ENCODE results near the gene MRPS14.

The MRPS14 gene

GRCh38 chr1:174976436-174977108, 46.7 kb downstream of the MRPS14 start:
- no peak for DNase-seq

- no peak for DNase-seq
Observed at GRCh38 chr1:174975764-174976163, 47.5 kb downstream of the MRPS14 start.

- no peak for DNase-seq
Observed at GRCh38 chr1:174974711-174975119, 48.5 kb downstream of the MRPS14 start.

GRCh38 chr1:174971902-174972301, 51.3 kb downstream of the MRPS14 start:
- DNase-seq: no peak

GRCh38 chr1:174971466-174971865, 51.8 kb downstream of the MRPS14 start:
- no peak for DNase-seq

- DNase-seq: no peak
Observed at GRCh38 chr1:174969977-174970376, 53.2 kb downstream of the MRPS14 start.

GRCh38 chr1:174968750-174969244, 54.4 kb downstream of the MRPS14 start:
- DNase-seq: no peak

GRCh38 chr1:174967845-174968705, 55.1 kb downstream of the MRPS14 start:
- DNase-seq: no peak

- no peak for DNase-seq
Observed at GRCh38 chr1:174966008-174966572, 57.1 kb downstream of the MRPS14 start.

- no peak for DNase-seq
Observed at GRCh38 chr1:174965362-174966007, 57.7 kb downstream of the MRPS14 start.

GRCh38 chr1:174964972-174965361, 58.3 kb downstream of the MRPS14 start:
- DNase-seq: no peak

- peak in 1 of 2 experiments; percentile 6 for DNase-seq
Observed at GRCh38 chr1:174964261-174964971, 58.8 kb downstream of the MRPS14 start.

GRCh38 chr1:174963529-174964125, 59.6 kb downstream of the MRPS14 start:
- no peak for DNase-seq
